HepG2 (cell line): ENCODE data around the gene COPZ1. TPM values are rescaled to one million over a fixed set of nuclear protein-coding genes. Genes with fewer than 3 reads are reported as not detected.

ENCODE experiments used
- ATAC-seq: fragments of 200-7000 bp; cut with Tn5 transposase; 3 replicates; pipeline ENCODE4 v1.9.1; 2020; ENCODE audit warnings: mild to moderate bottlenecking, moderate library complexity
- BruUV-seq: library from RNA; stranded (reverse); fragments of 400-500 nt; replicated peaks from 2 replicates; lab custom pipeline; 2021; lab: Mats Ljungman, UMichigan
- CTCF ChIA-PET: fragments of 300-600 bp; formaldehyde crosslinking; extraction: SDS; loops from one replicate; lab custom pipeline; 2021; ENCODE audit warnings: low total read pairs, inconsistent platforms, low intra/inter-chr PET ratio; lab: Yijun Ruan, JAX
- POLR2A ChIA-PET: fragments of 350-600 bp; sonication (Branson Sonifier 250); formaldehyde crosslinking; loops from one replicate; lab custom pipeline; 2020; ENCODE audit warnings: antibody characterized with exemption, inconsistent platforms; lab: Yijun Ruan, JAX
- DNase-seq: peaks from one replicate; pipeline ENCODE4 v3.0.0-alpha.2; 2015; ENCODE audit warnings: low spot score
- FAIRE-seq: peaks from 3 replicates; lab custom pipeline; 2011; peaks lifted over from hg19 to GRCh38; lab: Jason Lieb, UNC
- H2AFZ ChIP-seq: one replicate; pipeline ENCODE4 v1.6.1; 2011; ENCODE audit warnings: low read length, inconsistent platforms
- H3K27ac ChIP-seq: fragments of 300-600 bp; 3 replicates; pipeline ENCODE4 v1.8.0; 2011; ENCODE audit warnings: mixed run types, mild to moderate bottlenecking, mixed read lengths, low read length, inconsistent platforms; ENCODE audit not compliant: insufficient read depth; ENCODE audit errors: extremely low read length
- H3K27me3 ChIP-seq, 2 experiments: fragments of 200-600 bp in 1 of 2; 2 replicates in 1 of 2; 3 replicates in 1 of 2; pipeline versions ENCODE4 v1.6.0 to v1.8.0; 2011; ENCODE audit warnings: low read length in 2 of 2, mild to moderate bottlenecking in 2 of 2, moderate library complexity in 2 of 2, inconsistent platforms in 1 of 2; ENCODE audit not compliant: insufficient read depth in 2 of 2, control insufficient read depth in 1 of 2
- H3K36me3 ChIP-seq, 2 experiments: fragments of 200-600 bp in 1 of 2; replicated peaks in 1 of 2; 2 replicates in 1 of 2; 3 replicates in 1 of 2; pipeline versions ENCODE4 v1.5.1 to v1.8.0; 2011; ENCODE audit warnings: low read length in 2 of 2, inconsistent platforms in 1 of 2; ENCODE audit not compliant: insufficient read depth in 2 of 2, control insufficient read depth in 1 of 2
- H3K4me1 ChIP-seq: 2 replicates; pipeline ENCODE4 v1.5.1; 2012; ENCODE audit warnings: low read length, inconsistent platforms; ENCODE audit not compliant: insufficient read depth
- H3K4me2 ChIP-seq: 2 replicates; pipeline ENCODE4 v1.6.0; 2011; ENCODE audit warnings: low read depth, low read length, inconsistent platforms
- H3K4me3 ChIP-seq, 3 experiments: fragments of 200-600 bp in 1 of 3; sonication (generic), shearing (Covaris generic) in 1 of 3; replicated peaks in 1 of 3; 2 replicates each; pipeline ENCODE4 v1.5.1; 2011 to 2016; ENCODE audit warnings: low read length in 3 of 3, inconsistent platforms in 2 of 3, low read depth in 2 of 3, mild to moderate bottlenecking in 2 of 3, control low read depth in 1 of 3, mixed read lengths in 1 of 3; ENCODE audit not compliant: insufficient read depth in 1 of 3
- H3K79me2 ChIP-seq: one replicate; pipeline ENCODE4 v1.6.1; 2011; ENCODE audit warnings: low read length, inconsistent platforms; ENCODE audit not compliant: insufficient read depth
- H3K9ac ChIP-seq: 2 replicates; pipeline ENCODE4 v1.6.0; 2011; ENCODE audit warnings: mild to moderate bottlenecking, low read depth, low read length, inconsistent platforms; ENCODE audit not compliant: insufficient read depth
- H3K9me3 ChIP-seq: 2 replicates; pipeline ENCODE4 v1.5.1; 2012; ENCODE audit warnings: mild to moderate bottlenecking, low read length
- H4K20me1 ChIP-seq: 2 replicates; pipeline ENCODE4 v1.6.0; 2011; ENCODE audit warnings: inconsistent platforms, mild to moderate bottlenecking, low read length, moderate library complexity; ENCODE audit not compliant: insufficient read depth
- AGO2 ChIP-seq: fragments of 200-400 bp; formaldehyde crosslinking; optimal IDR thresholded peaks from 2 replicates; pipeline ENCODE3; 2017; ENCODE audit warnings: mild to moderate bottlenecking, low read depth, low read length, moderate library complexity
- JDP2 ChIP-seq: sonication (generic); formaldehyde crosslinking; IDR thresholded peaks from 2 replicates; pipeline ENCODE4 v1.8.1; 2022; ENCODE audit warnings: missing genetic modification reagents, borderline replicate concordance
- POLR2G ChIP-seq: fragments of 200-400 bp; formaldehyde crosslinking; IDR thresholded peaks from 2 replicates; pipeline ENCODE4 v1.6.1; 2018; ENCODE audit warnings: mild to moderate bottlenecking, low read depth, low read length, moderate library complexity
- RBAK ChIP-seq: sonication (generic); formaldehyde crosslinking; IDR thresholded peaks from 2 replicates; pipeline ENCODE4 v1.5.1; 2020; ENCODE audit warnings: mild to moderate bottlenecking, missing genetic modification reagents
- TGIF2 ChIP-seq: IDR thresholded peaks from 2 replicates; pipeline ENCODE4 v1.6.1; 2016; ENCODE audit warnings: control low read depth, missing compliant biosample characterization
- ZNF263 ChIP-seq: sonication (generic); formaldehyde crosslinking; IDR thresholded peaks from 2 replicates; pipeline ENCODE4 v1.4.0; 2020; ENCODE audit warnings: missing genetic modification reagents
- ZSCAN21 ChIP-seq: sonication (generic); formaldehyde crosslinking; IDR thresholded peaks from 2 replicates; pipeline ENCODE4 v1.8.0; 2022; ENCODE audit warnings: mild to moderate bottlenecking, missing genetic modification reagents, moderate library complexity, borderline replicate concordance
- WGBS: methylation state at CpG from one replicate; pipeline ENCODE4 v1.1.6; 2017; ENCODE audit warnings: low lambda C conversion rate; 5-methylcytosine and 5-hydroxymethylcytosine counted together
- in situ Hi-C: cut with HindIII; loops from 2 replicates; pipeline ENCODE4 v1.10.0; 2017; ENCODE audit warnings: low pct_unique_long_range_greater_than_20kb; ENCODE audit not compliant: extremely low pct_ligation_motif_present
- intact Hi-C: fragments of 100-400 bp; cut with micrococcal nuclease; formaldehyde crosslinking; loops from one replicate; pipeline ENCODE4 v1.10.0; 2022; ENCODE audit not compliant: unreplicated experiment
- polyA plus RNA-seq, 8 experiments: library from polyadenylated mRNA; depleted of rRNA in 3 of 8; stranded (reverse) in 7 of 8; unstranded in 1 of 8; fragments of >200 nt; fragmentation: Illumina TruSeq in 4 of 8; extraction: Trizol in 4 of 8; gene quantifications; 2 replicates each; pipeline versions ENCODE4 v1.2.1 to v1.2.3, GENCODE V29; 2011 to 2016; ENCODE audit warnings: low read depth in 4 of 8, missing spikeins in 1 of 8, mixed read lengths in 1 of 8; ENCODE audit not compliant: insufficient read depth in 1 of 8
- total RNA-seq, 5 experiments: library from RNA; depleted of rRNA; stranded (reverse); fragments of >200 nt; fragmentation: Illumina TruSeq; extraction: Trizol; gene quantifications; 2 replicates each; pipeline ENCODE4 v1.2.3, GENCODE V29; 2016; ENCODE audit warnings: low read depth in 1 of 5
- TF ChIP-seq, protein P1 (sequence below), 2 experiments: sonication (generic) in 1 of 2; formaldehyde crosslinking in 1 of 2; IDR thresholded peaks; 2 replicates each; pipeline versions ENCODE4 v1.4.0 to v1.6.1; 2018 to 2020; ENCODE audit warnings: missing genetic modification reagents in 2 of 2, borderline replicate concordance in 1 of 2, low read depth in 1 of 2, mild to moderate bottlenecking in 1 of 2, missing biosample characterization in 1 of 2

Gene COPZ1
- total and polyA plus RNA-seq, 2 of the 13 experiments (the other 11 are each of a cell fraction or from before 2014, with no cell fraction given), result 125 to 184 TPM

DNA sequence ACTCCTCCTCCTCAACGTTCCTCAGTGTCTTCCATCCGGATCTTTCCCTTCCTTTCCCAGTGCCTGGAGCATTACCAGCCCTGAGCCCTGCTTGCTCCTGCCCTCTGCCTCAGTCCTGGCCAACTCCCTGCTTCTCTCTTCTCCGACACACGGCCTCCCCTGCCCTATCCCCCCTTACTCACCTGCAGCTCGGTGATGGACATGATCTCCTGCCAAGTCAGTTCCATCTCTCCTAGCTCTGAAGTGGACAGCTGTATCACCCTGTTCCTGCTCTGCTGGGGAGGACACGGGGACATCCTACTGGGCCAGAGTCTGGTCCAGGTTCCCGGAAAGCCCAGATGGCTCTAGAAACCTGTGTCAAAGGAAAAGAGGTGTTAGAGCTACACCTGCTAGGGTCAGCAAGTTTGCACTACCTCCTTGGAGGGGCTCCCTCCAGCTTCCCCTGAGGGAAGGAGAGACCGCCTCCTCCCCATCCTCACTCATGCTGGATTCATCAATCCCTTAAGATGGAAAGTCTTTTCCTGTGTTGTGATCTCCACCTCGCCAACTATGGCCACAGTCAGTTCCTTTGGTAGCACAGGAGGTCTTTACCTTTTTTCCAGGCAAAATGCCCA lies 29.9 kb upstream of the COPZ1 start:
- TSS peak; percentile 70 for BruUV-seq
- Histone ChIP-seq H3K4me2 (peak overlapping the region; percentile 91), H4K20me1 (no peaks in the 10 kb centered on the region), H2AFZ (no peak overlapping the region), H3K9ac (peak overlapping the region; percentile 79), H3K79me2 (peaks cover 4% of the 10 kb centered on the region), H3K9me3 (no peaks in the 10 kb centered on the region), H3K4me3 (peak overlapping the region in 2 of 3 experiments; percentile 26 to 64; a peak in 3 of 6 replicates), H3K36me3 (peaks cover 2 to 11% of the 10 kb centered on the region in 2 experiments; a peak in 2 of 5 replicates), H3K27ac (peak overlapping the region; percentile 89), H3K4me1 (peaks cover 64% of the 10 kb centered on the region), H3K27me3 (no peaks in the 10 kb centered on the region)
- no peak; the same call in 2 of the 3 replicates for ATAC-seq
- TF ChIP-seq ZSCAN21 (0 out of 2 replicates have a peak, but pooled peaks have one; percentile 12), RBAK (CRISPR knock-in tag) (no peak), JDP2 (CRISPR knock-in tag) (no peak), POLR2G (0 out of 2 replicates have a peak, but pooled peaks have one; percentile 22), ZNF263 (CRISPR knock-in tag) (0 out of 2 replicates have a peak, but pooled peaks have one; percentile 1), AGO2 (no peak), TGIF2 (CRISPR knock-in tag) (no peak)
- TF ChIP-seq, protein P1, sequence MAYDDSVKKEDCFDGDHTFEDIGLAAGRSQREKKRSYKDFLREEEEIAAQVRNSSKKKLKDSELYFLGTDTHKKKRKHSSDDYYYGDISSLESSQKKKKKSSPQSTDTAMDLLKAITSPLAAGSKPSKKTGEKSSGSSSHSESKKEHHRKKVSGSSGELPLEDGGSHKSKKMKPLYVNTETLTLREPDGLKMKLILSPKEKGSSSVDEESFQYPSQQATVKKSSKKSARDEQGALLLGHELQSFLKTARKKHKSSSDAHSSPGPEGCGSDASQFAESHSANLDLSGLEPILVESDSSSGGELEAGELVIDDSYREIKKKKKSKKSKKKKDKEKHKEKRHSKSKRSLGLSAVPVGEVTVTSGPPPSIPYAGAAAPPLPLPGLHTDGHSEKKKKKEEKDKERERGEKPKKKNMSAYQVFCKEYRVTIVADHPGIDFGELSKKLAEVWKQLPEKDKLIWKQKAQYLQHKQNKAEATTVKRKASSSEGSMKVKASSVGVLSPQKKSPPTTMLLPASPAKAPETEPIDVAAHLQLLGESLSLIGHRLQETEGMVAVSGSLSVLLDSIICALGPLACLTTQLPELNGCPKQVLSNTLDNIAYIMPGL (CRISPR knock-in tag; IDR thresholded peaks at IDR 0.05; ENCODE audit: borderline replicate concordance in 1 of 2, low read depth in 1 of 2), result 0 out of 4 replicates have a peak, but pooled peaks of 1 of the 2 experiments have one; percentile 4
- WGBS, result 61% methylated on average over 9 of the region's 9 CpGs
- FAIRE-seq, result no peak
- in situ Hi-C loops (loop anchor here (5.0 kb wide), 1 partner anchor 67 kb away; the partner anchor contains the start of gene GPR84), intact Hi-C loops (loop anchor here (1.0 kb wide), 4 partner anchors 29 to 75 kb away; no protein-coding TSS in a partner anchor)
- ChIA-PET POLR2A (interaction anchor here (0.9 to 14.6 kb wide), 9 partner anchors 8 to 64 kb away, joined by 4 to 176 read pairs (median 8); partner anchors contain the start of genes CBX5, COPZ1 and HNRNPA1), CTCF (interaction anchor here (0.9 to 3.4 kb wide), 4 partner anchors 26 to 84 kb away, joined by 3 to 34 read pairs (median 16); partner anchors contain the start of gene COPZ1)
- DNase-seq, result no peak
